HG03139 (cell line): ENCODE measurements around the gene GAP43.
"Not testable (repeated sequence)": the region's sequence is repeated elsewhere in the genome, so short reads cannot be mapped to it uniquely, and the experiment has no call there.

Experiments
- ATAC-seq: cut with Tn5 transposase; IDR thresholded peaks from one replicate; pipeline ENCODE4 v1.9.1; 2021; ENCODE audit not compliant: unreplicated experiment

The GAP43 gene

DNA sequence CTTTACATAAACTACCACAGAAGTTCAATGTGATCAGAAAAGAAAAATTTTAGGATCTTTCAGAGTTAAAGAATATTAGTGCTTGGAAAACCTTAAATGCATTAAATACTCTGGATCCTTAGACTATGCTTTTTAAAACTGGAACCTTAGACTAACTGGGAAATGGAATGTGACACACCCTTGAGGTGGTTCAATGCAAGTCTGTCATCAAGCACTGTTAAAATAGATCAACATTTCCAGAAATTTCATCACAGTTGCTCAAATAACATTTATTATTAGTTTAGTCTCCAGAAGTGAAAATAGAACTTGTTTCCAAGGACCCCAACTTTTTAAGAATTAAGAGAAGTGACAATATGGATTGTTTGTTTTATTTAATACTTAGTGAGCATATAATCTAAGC, 71.8 kb downstream of the GAP43 start:
- no peak for ATAC-seq

DNA sequence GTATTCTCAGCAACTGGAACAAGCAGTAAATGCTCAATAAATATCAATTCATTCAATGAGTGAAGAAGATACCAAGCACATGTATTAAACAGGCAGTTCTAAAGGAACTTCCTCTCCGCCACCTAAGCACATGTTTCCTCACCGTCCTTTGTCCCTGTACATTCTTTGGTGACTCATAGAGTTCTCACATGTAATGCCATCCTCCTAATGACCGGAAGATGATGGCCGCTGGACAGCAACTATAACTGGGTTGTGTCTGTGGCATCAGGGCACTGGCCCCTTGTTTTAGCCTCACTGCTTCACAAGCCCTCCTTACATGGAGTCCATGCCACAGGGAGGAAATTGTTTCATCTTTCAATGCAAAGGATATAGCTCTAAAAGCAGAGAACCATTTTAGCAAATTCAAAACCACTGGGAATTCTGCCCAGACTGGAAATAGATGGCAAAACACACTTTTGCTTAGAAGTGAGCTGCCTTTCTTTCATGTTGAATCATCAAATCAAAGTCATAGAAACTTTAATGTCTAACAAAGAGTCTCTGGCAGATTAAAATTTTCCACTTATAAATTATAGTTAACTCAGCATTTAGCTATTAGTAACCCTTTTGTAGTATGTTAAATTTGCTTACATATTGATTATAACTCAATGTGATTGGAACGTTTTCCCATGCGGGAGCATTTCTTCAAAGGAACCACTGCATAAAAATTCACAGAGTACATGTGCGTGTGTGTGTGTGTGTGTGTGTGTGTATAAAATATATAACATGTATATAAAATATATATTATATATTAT, 74.1 kb downstream of the GAP43 start:
- ATAC-seq: no peak

DNA sequence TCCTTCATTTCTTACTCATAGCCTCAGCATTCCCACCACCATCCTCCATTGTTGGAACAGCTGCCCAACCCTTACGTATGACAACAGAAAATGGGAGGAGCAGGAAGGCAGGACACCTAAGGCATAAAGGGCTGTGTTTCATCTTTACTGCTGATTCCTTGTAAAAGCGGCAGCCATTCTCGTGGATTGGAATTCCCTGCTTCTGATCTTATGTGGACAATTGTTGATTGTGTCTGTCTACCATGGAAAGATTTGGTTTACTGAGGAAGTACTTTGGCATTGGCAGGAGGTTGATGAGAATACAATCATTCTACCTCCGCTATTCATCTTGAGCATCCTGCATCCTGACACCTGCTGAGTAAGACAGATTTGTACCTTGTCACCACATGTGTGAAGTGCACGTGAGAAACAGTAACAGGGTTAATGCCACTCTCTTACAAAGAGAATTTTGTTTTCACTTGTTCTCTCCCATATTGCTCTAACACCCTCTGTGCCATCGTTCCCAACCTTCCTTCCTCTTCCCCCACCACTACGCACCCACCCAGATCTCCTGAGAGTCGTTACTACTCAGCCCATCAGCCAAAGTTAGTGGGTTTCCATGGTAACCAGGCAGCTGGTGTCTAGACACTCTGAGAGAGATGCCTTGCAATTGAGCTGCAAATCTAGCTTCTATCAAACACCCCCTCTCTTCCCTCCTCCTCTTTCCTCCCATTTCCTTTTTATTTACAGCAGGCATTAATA, 75.7 kb downstream of the GAP43 start:
- ATAC-seq: no peak

DNA sequence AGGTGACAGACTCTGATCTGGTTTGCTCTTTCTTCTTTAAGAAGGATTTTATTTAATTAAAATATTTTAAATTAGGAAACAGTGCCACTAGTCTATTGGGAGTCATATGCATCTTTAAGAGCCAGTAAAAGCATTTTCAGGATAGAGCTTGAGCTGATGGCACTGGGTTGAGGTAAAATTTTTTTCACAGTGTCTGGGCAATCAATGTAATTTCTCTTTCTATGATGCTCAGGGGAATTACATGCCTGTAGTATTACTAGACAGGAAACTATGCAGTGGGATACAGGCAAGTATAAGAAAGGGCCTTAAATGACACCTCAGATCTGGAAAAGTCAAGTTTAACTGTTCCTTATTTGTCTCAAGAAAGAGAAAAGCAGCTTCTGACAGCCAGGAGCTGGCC, 76.4 kb downstream of the GAP43 start:
- ATAC-seq: no peak

DNA sequence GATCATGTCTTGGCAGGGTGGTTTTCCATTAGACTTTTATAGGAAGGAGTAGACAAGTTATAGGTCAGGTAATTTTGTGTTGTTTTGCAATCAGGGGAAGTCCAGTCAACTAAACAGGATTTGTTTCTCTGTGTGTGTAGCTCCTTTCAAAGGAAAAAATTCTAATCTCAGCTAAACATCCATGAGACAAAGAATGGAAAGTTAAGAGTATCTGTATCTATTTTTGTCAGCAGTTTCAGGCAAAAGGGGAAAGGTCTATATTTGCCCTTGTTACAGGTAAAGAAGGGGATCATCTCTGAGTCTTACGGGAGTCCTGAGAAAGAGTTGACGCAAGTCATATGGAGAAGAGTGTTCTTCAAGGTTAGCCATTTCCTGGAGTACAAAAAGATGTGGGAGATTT, 79.3 kb downstream of the GAP43 start:
- ATAC-seq: no peak

DNA sequence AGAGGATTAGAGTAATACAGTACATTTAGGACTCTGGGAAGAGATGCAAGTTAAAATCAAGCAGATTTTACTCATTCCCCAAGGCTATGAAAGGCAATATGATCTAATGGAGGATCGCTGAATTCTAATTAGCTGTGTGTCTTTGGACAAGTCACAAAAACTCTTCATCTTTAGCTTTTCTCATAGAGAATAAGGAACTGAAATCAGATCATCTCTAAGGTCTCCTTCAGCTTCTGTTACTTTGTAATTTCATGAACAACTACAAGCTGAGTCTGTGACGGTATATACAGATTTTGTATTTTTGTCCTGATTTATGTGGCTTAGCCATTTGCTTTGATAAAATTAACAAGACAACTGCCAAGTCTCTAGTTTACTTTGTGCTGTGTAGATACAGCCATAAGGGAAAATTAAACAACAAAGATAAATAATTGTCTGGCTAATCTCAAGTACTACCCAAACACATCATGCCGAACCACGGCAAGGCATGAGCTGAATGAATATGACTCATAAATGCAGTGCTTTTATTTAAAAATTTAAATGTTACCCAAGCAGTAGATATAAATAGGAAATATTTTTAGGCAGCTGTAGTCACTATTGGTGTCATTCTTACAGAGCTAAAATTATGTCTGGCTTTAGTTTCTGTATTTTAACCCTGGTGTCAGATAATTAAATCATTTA, 81.5 kb downstream of the GAP43 start:
- ATAC-seq: no peak

DNA sequence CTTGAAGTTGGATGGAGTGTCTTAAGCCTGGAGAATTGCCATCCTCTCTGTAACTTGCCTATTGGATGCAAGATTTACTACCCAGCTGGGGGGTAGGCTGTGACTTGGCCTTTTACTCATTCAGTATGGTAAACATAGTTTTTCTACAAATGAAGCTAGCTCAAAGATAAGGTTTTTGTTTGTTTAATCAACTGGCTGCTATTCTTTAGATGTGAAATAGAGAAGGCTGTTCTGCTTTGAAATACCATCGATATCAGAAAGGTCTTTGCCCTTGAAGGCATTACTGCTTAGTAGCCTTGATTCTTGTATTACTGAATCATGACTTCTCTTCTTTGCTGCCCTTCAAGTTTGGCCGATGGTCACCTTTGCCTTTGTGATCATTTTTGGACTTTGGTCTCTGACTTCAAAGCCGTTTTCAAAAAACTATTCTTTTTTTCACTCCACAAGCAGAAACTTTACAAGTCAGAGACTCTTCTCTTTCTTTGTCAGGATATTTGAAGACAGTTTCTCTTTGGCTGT, 83.1 kb downstream of the GAP43 start:
- ATAC-seq: no peak

DNA sequence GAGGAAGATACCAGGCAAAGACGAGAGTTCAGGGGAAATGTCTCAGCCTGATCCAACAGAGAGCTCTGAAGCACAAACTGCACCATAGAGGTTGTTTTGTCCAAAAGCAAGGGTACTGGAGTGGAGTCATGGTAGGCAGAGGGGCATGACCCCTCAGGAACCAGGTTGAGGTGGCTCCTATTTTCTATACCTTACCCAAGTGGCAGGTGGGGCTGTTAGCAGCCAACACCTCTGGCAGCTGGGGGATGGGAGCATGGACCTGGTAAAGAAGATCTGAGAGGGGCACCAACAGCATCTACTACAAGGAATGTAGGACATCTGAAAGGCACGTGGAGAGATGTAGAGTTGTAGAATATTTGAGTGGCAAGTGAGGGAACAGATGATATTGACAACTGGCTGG, 85.2 kb downstream of the GAP43 start:
- no peak for ATAC-seq

DNA sequence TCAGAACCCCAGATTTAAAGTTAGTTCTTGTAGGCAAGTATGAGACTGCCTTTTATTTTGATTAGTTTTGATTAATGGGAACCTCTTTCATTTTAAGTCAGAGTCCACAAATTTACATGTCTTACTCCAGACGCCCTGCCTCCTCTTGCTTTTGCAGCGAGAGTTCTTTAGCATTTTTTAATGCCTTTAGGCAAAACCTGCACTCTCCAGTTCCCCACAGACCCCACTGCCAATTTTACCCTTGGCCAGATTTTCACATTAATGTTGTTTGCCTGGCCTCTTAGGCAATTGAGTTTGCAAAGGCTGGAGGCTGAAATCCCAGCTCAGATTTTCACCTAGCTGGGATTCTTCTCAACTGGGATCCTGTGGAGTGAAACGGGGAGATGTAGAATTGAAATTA, 85.8 kb downstream of the GAP43 start:
- no peak for ATAC-seq

DNA sequence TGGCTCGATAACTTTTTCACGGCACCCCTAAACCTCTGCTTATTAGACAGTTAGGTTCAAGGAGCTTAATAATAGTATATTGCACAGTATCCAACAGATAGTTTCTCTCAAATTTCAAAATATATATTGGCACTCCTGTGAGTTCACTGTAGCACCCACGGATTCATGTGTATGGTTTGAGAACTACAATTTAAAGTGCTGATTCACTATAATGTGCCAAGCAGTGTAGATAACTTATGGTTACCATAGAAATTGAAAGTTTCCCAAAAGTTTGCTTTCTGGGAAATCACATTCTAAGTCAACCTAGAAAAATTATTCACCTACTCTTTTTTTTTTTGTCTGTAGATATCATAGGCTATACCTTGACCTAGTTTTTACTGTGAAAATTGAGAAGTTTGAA, 86.6 kb downstream of the GAP43 start:
- ATAC-seq: no peak

DNA sequence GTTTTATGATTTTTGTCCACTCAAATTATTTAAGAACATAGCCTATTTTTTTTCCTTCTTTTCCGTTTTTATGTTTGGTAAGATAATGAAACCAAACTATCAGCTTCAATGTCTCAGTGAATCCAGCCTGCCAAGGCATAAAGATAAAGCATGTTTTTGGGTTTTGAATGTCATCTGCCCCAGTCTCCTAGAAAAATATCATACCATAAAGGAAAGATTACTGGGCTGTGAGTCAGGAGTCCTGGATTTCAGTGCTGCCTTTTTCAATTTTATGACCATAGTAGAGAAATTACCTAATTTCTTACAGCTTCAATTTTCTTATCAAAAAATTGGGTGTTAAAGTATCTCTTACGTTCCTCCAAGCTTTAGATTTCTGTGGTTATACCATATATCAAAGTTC, 87.5 kb downstream of the GAP43 start:
- no peak for ATAC-seq

DNA sequence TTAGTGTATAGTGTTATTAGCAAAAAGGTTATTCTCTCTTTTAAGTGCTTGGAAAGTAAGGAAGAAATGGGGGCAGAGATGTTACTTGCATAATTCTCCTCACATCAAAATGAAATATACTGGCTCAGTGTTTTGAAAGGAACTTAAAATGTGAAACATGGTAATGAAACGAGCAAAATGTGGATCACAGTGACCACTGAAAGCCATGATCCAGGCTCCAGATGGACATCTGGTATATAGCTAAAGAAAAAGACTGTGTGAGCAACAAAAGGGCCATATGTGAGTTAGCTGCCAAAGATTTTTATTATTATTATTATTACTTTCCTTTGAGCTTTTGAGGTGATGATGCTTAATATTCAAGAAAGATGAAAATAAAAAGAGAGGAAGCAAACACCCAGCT, 89.6 kb downstream of the GAP43 start:
- no peak for ATAC-seq

DNA sequence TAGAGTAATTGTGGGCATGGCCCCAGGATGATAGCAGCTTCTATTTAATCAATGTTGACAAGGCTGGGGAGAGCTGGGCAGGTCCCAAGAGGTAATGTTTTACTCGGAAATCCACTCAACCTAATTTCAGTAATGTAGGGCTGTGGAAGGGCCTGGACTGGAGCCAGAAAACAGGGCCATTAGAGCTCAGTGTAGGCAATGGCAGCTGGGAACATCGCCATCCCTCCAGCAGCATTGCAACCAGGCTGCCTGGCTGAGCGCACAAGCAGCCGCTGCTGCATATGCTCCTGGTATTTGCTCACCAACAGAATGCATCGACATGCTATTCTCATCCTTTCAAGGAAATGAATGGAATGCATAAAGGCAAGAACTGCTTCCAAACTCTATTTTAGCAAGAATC, 90.0 kb downstream of the GAP43 start:
- no peak for ATAC-seq

DNA sequence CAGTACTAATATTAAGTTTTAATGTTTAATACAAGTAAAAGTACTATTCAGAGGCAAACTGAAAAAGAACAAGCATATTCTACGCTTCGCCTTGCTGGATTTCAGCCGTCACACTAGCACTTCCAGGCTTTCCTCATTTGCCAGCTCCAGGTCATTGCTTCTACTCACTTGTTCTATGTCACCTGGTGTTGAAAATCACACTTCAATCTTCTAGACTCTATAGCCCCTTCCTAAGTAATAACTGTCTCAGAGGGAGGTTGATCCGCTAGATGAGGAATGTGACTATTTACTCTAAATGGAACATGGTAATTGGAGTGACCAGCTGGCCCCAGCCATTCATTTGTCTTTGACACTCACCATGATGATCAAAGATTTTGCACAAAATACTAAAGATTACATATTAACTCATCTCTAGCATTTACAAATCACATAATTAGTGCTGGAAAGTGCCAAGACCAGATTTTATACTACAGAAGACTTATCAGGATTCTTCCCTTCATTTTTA, 92.0 kb downstream of the GAP43 start:
- no peak for ATAC-seq

DNA sequence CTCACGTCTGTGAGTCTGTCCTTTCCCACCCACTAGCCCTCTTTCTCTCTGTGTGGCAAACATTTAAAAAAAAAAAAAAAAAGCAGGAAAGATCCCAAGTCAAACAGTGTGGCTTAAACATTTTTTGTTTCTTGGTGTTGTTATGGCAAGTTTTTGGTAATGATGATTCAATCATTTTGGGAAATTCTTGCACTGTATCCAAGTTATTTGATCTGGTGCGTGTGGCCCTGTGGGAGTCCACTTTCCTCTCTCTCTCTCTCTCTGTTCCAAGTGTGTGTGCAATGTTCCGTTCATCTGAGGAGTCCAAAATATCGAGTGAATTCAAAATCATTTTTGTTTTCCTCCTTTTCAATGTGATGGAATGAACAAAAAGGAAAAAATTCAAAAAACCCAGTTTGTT, 97.7 kb downstream of the GAP43 start:
- ATAC-seq: no peak

DNA sequence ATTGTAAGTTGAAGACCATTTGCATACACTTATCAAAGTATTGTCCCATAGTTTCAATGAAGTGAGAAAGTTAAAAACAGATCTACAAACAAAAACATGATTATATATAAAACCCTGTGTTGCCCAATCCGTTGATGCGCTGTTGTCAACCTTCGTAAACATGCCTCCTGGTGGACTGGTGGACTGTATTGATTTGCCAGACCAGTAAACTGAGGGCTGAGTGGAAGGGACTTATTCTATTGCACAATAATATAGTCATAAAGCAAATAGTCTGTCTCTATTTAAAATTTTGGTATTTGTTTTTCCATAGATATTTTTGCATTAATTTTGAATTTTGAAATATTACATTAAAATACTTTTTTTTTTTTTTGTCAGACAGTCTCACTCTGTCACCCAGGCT, 102.5 kb downstream of the GAP43 start:
- no peak for ATAC-seq

DNA sequence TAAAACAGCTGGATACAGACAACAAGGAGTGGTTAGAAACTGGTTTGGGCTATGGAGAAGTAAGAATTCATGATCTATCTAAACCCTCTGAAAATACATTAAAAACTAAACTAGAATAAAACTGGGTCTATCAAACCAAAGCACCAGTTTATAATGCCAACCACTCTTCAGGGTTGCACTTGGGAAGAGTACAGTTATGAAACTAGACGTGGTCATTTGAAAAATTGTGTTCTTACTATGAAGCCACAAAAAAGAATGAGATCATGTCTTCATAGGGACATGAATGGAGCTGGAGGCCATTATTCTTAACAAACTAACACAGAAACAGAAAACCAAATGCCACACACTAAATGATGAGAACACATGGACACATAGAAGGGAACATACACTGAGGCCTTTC, 103.8 kb downstream of the GAP43 start:
- ATAC-seq: no peak

DNA sequence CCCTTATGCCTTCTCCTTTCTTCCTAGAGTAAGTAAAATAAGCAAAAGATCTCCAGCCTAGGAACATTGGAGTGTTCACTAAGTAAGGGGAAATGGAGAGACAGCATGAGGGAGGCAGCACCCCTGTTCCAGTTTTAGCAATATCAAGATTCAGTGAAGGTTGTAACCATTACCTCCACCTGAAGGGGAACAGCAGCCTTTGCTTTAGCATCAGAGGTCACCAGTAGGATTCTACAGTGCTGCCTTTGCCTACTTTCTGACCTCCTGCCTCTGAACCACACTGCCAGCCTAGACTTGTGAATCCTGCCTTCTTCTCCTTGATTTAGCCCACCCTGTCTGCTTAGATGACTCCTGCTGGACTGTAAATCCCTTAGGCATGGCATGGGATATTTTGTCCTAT, 104.7 kb downstream of the GAP43 start:
- ATAC-seq: no peak

DNA sequence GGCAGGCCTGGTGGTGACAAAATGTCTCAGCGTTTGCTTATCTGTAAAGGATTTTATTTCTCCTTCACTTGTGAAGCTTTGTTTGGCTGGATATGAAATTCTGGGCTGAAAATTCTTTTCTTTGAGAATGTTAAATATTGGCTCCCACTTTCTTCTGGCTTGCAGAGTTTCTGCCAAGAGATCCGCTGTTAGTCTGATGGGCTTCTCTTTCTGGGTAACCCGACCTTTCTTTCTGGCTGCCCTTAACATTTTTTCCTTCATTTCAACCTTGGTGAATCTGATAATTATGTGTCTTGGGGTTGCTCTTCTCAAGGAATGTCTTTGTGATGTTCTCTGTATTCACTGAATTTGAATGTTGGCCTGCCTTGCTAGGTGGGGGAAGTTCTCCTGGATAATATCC, 113.0 kb downstream of the GAP43 start:
- ATAC-seq: not testable (repeated sequence)

DNA sequence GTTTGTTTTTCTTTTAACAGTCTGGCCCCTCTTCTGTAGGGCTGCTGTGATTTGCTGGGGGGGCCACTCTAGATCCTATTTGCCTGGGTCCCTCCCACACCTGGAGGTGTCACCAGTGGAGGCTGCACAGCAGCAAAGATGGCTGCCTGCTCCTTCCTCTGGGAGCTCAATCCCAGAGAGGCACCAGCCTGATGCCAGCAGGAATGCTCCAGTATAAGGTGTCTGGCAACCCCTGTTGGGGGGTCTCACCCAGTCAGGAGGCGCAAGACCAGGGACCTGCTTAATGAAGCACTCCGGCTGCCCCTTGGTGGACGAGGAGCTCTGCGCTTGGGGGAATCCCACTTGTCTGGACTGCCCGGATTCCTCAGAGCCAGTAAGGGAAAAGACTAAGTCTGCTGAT, 118.3 kb downstream of the GAP43 start:
- ATAC-seq: no peak

DNA sequence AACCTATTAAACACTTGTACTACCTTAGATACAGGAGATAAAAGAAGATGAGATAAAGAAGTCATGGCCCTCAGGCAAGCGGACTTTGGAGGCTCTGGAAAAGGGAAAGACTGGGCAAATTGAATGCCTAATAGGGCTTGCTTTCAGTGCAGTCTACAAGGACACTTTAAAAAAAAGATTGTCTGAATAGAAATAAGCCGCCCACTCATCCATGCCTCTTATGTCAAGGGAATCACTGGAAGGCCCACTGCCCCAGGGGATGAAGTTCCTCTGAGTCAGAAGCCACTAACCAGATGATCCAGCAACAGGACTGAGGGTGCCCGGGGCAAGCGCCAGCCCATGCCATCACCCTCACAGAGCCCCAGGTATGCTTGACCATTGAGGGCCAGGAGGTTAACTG, 121.2 kb downstream of the GAP43 start:
- ATAC-seq: not testable (repeated sequence)

DNA sequence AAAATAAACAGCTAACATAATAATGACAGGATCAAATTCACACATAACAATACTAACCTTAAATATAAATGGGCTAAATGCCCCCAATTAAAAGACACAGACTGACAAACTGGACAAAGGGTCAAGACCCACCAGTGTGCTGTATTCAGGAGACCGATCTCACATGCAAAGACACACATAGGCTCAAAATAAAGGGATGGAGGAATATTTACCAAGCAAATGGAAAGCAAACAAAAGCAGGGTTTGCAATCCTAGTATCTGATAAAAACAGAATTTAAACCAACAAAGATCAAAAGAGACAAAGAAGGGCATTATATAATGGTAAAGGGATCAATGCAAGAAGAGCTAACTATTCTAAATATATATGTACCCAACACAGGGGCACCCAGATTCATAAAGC, 129.7 kb downstream of the GAP43 start:
- ATAC-seq: not testable (repeated sequence)
